Esophagus muscularis mucosa (tissue), 3 donors: ENCODE measurements around the gene LCN15.

Experiments used
- POLR2A ChIP-seq: fragments of 450-650 bp; IDR thresholded peaks from one replicate; pipeline ENCODE4 v1.6.1; 2017; ENCODE audit warnings: antibody characterized with exemption, moderate library complexity, mild to moderate bottlenecking, low read depth
- POLR2AphosphoS5 ChIP-seq, 2 donors: sonication (generic); formaldehyde crosslinking; IDR thresholded peaks; one replicate each; pipeline ENCODE4 v1.6.1; 2017; ENCODE audit warnings: antibody characterized with exemption in 2 of 2
- TF ChIP-seq, protein P1 (sequence below), 3 experiments: fragments of 200-600 bp in 2 of 3; fragments of 450-650 bp in 1 of 3; sonication (generic) in 2 of 3; IDR thresholded peaks; one replicate each; pipeline ENCODE4 v1.5.1; 2017 to 2019; ENCODE audit warnings: antibody characterized with exemption in 3 of 3, mild to moderate bottlenecking in 2 of 3, moderate library complexity in 1 of 3

DNA sequence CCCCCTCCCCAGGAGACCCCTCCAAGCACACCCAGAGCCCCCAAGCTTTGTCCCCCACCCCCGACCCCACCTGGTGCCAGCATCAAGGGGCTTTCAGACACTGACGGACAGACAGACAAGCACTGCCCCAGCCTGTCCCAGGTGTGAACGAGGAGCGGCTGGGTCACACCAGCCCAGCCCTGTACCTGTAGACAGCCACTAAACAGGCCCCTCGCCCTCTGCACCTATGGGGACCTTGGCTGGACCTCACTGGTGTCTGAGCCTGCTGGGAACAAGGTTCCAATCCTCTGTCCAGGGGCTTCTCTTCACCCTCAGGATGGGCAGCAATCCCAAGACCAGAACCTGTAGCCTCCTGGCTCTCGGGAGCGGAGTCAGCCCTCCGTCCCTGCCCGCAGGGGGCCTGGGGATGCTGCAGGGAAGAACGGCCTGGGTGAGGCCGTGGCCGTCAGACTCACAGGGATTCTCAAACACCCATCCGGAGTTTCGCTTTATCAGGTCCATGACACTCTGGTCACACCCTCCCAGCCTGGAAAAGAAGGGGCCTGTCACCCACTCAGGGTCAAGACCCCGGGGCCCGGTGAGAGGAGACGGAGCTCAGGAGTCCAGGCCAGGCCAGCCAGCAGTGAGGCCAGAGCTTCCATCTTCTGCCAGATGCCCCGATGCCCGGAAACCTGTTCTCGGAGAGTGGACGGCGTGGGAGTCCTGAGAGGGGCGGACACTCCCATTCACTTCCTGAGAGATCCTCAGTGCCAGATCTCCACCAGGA, 18.7 kb downstream of the LCN15 start:
- TF ChIP-seq, protein P1, sequence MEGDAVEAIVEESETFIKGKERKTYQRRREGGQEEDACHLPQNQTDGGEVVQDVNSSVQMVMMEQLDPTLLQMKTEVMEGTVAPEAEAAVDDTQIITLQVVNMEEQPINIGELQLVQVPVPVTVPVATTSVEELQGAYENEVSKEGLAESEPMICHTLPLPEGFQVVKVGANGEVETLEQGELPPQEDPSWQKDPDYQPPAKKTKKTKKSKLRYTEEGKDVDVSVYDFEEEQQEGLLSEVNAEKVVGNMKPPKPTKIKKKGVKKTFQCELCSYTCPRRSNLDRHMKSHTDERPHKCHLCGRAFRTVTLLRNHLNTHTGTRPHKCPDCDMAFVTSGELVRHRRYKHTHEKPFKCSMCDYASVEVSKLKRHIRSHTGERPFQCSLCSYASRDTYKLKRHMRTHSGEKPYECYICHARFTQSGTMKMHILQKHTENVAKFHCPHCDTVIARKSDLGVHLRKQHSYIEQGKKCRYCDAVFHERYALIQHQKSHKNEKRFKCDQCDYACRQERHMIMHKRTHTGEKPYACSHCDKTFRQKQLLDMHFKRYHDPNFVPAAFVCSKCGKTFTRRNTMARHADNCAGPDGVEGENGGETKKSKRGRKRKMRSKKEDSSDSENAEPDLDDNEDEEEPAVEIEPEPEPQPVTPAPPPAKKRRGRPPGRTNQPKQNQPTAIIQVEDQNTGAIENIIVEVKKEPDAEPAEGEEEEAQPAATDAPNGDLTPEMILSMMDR (IDR thresholded peaks at IDR 0.05): no peak
- TF ChIP-seq POLR2AphosphoS5 (IDR thresholded peaks at IDR 0.05) (no peak), POLR2A (no peak)
